DND-41 (cell line): Measurements from ENCODE around the gene PCDHGA11.
"Not testable (repeated sequence)": the region's sequence is repeated elsewhere in the genome, so short reads cannot be mapped to it uniquely, and the experiment has no call there.

Source experiments
- EZH2 ChIP-seq: IDR thresholded peaks from 3 replicates; pipeline ENCODE4 v1.6.1; 2012; ENCODE audit warnings: borderline replicate concordance, low read depth, mild to moderate bottlenecking, moderate library complexity, low read length, inconsistent platforms; ENCODE audit not compliant: severe bottlenecking
- TF ChIP-seq, protein P1 (sequence below): IDR thresholded peaks from 2 replicates; pipeline ENCODE4 v1.5.1; 2012; ENCODE audit warnings: borderline replicate concordance, low read length, moderate library complexity, mild to moderate bottlenecking; ENCODE audit not compliant: poor library complexity, severe bottlenecking; ENCODE audit errors: extremely low read depth

DNA sequence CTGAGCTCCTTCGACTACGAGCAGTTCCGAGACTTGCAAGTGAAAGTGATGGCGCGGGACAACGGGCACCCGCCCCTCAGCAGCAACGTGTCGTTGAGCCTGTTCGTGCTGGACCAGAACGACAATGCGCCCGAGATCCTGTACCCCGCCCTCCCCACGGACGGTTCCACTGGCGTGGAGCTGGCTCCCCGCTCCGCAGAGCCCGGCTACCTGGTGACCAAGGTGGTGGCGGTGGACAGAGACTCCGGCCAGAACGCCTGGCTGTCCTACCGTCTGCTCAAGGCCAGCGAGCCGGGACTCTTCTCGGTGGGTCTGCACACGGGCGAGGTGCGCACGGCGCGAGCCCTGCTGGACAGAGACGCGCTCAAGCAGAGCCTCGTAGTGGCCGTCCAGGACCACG is 11.5 kb downstream of the PCDHGA11 start:
- TF ChIP-seq, protein P1, sequence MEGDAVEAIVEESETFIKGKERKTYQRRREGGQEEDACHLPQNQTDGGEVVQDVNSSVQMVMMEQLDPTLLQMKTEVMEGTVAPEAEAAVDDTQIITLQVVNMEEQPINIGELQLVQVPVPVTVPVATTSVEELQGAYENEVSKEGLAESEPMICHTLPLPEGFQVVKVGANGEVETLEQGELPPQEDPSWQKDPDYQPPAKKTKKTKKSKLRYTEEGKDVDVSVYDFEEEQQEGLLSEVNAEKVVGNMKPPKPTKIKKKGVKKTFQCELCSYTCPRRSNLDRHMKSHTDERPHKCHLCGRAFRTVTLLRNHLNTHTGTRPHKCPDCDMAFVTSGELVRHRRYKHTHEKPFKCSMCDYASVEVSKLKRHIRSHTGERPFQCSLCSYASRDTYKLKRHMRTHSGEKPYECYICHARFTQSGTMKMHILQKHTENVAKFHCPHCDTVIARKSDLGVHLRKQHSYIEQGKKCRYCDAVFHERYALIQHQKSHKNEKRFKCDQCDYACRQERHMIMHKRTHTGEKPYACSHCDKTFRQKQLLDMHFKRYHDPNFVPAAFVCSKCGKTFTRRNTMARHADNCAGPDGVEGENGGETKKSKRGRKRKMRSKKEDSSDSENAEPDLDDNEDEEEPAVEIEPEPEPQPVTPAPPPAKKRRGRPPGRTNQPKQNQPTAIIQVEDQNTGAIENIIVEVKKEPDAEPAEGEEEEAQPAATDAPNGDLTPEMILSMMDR = not testable (repeated sequence)
- TF ChIP-seq EZH2 = not testable (repeated sequence)
